ELR (cell line): ENCODE data around the gene ATF6B.
"Not testable (repeated sequence)": the region's sequence is repeated elsewhere in the genome, so short reads cannot be mapped to it uniquely, and the experiment has no call there.

Experiments
- DNase-seq: peaks from one replicate; pipeline ENCODE4 v3.0.0-alpha.2; 2015; ENCODE audit warnings: low read depth

The ATF6B gene

DNA sequence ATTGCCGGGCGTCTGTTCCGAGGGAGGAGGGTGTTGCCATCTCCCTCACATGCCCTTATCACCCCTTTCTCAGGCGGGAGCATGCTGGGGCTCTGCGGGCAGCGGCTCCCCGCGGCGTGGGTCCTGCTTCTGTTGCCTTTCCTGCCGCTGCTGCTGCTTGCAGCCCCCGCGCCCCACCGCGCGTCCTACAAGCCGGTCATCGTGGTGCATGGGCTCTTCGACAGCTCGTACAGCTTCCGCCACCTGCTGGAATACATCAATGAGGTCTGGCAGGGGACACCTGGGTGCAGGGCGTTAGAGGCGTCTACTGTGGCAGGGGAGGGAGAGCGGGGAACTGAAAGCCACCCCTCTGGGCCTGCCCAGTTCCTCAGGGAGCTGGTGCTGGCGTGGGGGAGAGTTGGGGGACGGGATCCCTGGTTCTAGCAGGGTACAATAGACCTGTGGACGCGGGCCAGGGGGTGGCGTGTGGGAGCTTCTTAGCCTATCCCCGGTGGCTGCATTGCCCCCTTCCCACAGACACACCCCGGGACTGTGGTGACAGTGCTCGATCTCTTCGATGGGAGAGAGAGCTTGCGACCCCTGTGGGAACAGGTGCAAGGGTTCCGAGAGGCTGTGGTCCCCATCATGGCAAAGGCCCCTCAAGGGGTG, 26.6 kb upstream of the ATF6B start:
- peak; percentile 80 for DNase-seq

DNA sequence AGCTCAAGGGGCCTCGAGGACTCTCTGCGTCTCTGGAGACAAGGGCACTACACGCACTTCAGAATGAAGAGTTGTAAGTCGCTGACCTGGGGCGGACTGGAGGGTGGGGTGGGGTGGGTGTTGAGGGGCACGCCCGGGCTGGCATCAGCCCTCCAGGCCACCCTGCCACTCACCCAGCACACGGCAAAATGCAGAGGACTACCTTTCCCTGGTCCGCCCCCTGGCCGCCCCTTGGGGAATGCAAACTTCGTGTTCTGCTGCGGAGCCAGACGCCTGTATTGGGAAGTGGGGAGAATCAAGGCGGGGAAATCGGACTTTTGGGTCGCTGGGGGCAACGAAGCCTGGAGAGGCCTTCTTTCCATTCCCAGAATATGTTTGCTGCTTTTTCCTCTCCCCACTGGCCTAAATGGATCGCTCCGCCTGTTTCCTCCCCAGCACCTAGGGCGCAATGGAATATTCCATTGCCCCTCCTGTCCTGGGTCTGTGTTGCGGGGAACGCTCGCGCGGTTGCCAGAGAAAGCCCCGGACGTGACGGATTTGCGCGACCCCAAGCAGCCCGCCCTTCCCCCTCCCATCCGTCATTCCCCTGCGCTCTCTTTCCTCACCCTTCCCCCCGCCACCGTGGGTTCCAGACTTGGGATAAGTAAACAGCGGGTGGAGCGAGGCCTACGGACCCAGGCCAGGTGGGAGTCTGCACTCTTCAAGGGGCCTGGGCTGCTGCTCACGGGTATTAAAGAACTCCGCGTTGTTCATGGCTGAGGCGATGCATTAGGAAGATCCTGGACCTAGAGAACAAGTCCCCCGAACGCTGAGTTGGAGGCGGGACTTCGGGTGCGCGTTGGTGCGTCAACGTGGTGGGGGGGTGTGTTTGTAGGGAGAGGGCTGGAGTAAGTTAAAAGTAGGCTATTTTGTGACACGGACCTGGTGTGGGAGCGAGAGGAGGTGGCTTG, 25.8 kb upstream of the ATF6B start, which contains the start of gene PPT2:
PPT2 (plus strand) TSS at position 578 of the 950 bp plus-strand sequence. CDS start 454 bp downstream, outside the sequence.
- DNase-seq: peak; percentile 94

DNA sequence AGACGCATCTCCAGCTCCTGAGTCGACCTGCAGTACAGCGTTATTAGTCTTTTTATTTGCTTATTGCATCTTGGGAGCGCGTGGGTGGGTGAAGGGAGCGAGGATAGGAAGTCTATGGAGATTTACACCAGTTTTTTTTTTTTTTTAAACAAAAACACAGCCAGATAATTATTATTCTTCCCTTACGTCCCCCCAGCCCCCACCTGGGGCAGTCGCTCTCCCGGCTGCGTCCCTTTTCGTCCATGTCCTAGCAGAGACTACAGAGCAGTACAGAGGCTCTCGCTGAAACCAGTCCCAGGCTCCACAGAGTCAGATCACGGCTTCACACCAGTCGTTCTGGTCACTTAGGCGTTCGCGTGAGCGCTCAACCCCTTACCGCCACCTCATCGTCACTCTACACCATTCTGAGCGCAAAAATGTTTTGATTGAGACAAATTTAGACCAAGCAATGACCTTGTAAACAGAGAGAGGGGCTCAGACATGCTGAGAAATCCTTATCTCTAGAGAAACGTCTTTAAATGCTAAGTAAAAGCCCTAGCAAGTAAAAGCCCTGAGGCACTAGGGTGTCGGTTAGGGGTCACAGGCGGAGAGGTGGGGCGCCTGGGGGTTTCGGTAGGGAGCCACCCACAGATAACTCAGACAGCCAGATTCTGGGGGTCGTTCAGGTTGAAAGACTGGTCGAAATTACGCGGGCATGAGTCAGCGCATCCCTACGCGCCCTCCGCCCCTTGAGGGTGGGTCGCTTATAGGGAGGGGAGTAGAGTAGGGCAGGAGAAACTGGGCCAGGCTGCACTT, 24.9 kb upstream of the ATF6B start:
- DNase-seq: peak; percentile 64

DNA sequence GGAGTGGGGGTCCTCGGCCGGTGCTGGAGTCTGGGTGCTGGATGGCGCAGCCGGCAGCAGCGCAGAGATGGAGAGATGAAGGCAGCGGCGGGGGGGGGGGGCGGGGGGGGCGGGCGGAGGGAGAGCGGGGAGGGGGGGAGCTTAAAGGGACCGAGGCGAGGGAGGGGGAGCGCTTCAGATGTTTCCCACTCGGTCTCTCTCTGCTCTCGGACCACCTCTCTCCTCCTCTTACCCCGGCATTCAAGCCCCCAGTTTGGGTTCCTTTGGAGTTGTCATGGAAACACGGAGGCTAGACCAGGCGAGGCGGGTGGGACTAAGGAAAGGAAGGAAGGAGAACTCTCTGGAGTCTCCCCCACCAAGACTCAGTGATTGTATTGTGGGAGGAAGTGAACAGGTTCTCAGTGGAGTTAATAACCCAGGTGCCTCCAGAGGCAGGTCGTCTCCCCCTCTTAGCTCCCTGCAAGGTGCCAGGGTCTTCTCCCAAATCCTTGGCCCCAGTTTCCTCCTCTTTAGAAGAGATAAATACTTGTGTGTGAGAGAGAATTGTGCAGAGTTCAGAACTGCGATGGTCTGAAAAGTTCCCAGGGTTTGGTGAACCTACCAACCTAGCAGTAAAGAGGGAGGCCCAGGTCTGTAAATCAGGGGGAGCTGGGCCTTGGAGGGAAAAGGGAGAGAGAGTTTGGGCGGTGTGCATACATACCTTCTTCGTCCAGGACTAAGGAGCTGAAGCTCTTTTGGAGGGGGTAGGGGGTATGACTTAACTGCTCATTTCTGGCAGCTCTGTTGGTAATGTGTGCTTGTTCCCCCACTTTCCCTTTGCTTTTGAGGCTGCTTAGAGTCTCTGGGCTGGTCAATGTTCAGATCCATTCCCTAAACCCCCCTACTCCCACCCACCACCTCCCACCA, 24.1 kb upstream of the ATF6B start, which contains the start of gene PRRT1:
PRRT1 (minus strand) TSS at position 77 of the 906 bp plus-strand sequence. CDS start 112 bp downstream, outside the sequence.
- peak; percentile 34 for DNase-seq

DNA sequence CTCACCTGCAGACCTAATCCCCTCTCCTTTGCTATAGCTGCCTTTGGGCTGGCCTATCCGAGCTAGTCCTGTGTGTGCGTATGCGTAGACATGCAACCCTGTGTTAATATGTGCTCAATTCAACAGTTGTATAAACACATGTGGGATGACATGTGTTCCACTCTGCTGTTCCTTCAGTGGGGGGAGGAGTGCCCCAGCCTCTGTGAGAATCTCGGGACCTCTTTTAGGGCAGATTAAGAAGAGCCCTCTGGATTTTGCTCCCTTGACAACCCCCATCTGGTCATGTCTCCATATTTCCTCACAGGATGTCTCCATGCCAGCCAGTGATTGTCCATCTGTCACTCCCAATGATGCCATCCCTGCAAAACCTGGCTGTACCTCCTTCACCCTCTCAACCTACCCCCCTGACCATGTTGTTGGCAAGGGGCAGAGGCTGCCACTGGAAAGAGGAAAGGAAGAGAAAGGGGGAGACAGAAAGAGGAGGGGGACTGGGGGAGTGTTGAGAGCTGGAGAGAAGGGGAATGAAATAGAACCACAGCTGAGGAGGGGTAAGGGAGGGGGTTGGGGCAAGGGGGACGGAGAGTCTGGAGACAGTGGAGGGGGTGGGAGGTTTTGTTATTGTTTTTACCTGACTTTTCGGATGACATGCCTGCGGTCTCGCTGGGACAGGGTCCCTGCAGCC, 23.3 kb upstream of the ATF6B start:
- DNase-seq: no peak

DNA sequence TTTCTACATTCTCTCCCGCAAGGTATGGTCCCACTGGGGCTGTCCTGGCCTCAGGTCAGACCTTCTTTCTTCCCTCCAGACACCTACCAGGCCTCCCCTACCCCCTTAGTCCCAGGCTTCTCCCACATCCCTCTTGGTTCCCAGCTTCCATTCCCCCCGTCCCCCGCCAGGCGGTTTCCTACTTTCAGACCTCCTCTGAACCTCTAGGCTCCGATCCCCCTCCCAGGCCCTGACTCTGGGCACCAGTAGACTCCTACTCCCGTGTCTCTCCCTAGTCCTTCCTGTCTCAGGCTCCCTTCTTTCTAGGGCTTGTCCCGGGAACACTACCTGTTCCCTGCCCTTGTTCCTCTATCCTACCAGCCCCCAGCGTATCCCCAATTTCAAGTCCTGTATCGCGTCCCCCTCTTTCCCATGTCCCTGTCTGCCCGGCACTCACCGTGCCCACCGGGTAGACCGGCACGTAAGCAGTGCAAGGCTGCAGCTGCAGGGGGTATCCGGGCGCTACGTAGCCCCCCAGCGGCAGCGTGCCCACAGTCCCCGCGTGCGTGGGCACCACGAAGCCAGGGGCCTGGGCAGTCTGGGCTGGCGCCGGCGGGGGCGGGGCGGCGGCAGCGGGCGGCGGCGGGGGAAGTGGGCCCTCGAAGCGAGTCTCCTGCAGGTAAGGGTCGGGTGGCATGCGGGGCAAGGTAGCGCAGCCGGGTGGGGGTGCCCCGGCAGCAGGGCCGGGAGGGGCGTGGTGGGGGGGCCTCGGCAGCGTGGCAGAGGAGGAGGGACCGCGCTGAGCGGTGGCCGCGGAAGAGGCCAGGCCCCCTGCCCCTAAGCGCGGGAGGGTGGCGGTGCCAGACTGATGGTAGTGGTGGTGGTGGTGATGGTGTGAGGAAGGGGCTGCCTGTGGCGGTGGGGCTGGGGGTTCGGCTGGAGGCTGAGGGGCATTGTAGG, 22.2 kb upstream of the ATF6B start:
- DNase-seq: no peak

DNA sequence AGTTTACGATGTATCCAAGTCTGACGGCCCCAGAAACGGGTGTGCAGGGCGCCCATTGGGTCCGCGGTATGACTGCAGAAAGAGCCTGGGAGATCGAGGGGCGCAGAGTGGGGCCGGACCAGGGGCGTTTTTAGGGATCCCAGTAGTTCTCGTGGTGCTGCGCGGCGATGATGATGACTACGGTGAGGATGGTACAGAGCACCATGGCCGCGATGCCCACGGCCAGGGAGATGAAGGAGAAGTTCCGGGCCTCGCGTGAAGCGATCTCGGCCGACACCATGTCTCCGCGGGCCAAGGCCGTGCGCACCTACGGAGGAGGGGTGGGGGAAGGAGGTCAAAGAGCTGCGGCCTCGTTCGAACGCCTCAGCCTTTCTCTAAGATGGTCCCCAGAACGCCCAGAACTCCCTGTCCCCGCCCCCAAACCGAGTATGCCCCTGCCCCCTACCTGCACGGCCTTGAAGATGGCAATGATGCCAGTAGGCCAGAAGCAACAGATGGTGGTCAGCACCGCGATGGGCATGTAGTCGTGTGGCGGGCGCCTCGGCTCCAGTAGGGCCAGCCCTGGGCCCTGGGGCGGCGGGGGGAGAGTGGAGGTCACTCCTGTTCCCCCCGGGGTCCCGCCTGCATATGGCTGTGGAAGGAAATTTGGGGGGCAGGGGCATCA, 21.2 kb upstream of the ATF6B start:
- no peak for DNase-seq

DNA sequence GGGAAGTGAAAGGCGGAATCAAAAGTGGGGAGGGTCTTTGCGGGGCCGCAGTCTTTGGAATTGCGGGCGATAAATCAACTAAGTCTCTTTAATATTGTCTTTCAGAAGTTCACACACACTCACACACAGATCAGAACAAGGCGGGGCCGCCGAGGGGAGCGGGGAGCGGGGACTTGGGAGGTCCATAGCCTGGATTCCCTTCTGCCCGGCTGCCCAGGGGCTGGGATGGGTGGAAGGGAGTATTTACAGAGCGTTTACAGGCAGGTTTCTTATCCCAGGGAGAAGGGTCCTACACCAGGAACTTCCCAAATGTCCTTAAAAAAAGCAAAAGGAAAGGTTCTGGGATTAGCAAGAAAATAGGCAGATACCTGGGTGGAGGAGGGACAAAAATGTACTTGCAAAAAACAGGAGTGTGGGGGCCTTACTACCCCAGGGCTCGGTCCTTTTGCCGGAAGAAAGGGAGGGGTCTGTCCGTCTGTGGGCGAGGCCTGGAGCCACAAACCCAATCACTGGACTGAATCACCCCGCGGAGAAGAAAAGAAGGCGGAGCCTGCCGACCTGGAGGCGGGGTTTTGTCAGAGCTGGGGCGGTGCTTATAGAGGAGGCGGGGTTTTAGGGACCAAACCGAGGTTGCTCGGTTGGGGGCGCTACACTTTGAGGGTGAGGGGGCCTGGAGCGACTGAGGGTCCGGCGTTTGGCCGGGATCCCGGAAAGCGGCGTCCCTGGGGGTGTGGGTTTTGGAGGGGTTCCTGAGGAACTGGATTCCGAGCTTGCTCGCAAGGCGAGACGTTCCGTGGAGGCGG, 20.4 kb upstream of the ATF6B start:
- no peak for DNase-seq

DNA sequence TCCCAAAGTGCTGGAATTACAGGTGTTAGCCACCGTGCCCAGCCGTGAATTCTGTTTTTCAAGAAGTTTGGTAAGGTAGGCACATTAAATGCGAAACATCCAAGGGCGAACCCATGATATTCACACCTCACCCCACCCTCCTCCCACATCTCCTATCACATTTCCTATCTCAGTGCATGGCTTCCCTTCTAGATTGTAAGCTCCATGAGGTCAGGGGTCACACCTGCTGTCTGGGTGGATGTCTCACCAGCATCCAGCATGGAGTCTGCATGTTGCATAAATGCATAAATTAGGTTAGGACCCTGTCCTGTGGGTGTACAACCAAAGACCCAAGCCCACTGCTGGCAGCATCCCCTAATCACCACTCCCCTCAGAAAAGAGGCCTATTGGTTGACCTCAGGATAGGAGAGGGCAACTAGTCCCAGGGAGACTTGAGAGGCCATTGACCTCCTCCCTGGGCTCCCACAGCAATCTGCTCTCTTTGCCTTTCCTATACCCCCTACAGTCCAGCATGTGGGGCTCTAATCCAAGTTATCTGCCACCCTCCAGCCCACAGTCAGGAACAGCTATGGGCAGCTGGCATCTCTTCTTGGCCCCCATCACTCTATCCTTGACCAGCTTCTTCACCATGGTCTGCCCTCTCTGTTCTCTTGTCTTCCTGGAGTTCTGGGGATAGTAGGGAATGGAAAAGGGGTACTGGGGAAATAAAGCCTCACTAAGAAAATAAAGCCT, 19.5 kb upstream of the ATF6B start:
- DNase-seq: no peak

DNA sequence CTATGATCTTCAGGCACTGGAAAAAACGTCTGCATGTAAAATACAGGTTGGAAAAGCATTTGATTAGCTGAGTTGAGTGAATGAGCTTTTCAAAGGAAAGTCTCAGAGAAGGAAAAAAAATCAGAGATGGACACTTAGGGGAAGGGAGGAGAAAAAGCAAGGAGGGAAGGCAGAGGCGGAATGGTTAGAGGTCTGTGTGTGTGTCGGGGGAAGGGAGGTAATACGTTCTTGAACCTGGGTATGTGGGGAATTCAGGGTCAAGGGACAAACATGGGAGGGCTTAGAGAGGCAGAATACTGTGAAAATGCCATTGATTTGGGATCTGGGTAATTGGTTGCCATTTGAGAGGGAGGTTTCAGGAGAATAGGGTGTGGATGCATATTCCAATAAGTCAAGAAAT, 18.6 kb upstream of the ATF6B start:
- no peak for DNase-seq

DNA sequence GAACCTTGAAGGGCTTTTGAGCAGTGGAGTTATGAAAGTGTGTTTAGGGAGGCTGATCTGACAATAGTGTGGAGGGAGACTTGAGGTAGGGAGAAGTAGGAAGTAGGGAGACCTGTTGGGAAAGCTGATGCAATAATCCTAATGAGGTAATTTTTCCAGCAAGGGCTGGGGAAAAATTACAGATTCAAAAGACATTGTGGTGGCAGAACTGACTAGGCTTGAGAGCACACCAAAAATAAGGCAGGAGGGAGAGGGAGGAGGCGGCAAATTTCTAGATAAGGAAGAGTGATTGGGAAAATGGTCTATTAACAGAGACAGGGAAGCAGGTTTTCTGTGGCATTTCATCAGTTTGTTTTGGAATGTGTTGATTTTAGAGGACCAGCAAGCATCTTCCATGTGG, 18.2 kb upstream of the ATF6B start:
- no peak for DNase-seq

DNA sequence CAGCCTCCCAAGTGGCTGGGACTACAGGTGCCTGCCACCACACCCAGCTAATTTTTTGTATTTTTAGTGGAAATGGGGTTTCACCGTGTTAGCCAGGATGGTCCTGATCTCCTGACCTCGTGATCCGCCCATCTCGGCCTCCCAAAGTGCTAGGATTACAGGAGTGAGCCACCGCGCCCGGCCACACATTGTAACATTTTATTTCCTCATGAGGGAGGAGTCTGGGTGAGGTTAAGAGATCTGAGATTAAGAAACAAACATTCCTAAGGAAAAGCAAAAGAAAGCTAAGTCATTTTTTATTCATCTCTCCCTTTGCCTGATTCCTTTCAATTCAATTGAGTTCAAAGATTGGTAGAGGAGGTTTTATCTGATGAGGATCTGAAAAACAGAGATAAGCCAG, 16.2 kb upstream of the ATF6B start:
- not testable (repeated sequence) for DNase-seq

DNA sequence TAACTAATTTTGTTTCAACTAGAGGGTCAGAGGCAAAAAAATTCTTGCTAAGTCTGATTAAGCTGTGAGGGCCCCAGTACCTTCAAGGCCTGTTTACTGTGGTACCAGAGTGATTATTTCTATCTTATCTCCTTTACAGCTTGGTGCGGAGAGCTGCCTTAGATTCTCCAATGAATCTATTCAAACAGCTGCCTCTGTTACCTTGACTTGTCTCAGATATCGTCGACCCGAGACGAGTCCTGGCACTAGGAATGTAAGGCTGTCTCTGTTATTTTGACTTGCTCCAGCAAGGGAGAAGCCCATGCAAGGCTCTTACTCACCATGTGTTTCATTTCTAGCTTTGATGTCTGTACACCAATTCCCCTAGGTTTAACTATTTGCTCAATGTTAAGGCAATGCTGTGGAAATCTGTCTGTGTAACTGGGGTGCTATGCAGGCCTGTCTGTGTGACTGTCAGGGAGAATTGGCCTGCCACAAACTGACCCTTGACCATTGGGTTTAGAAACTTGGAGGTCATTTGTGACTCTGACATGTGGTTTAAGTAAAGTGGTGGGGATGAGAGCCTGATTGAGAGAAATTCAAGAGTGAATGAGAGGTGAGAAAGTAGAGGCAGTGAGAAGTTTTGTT, 12.5 kb upstream of the ATF6B start:
- no peak for DNase-seq

DNA sequence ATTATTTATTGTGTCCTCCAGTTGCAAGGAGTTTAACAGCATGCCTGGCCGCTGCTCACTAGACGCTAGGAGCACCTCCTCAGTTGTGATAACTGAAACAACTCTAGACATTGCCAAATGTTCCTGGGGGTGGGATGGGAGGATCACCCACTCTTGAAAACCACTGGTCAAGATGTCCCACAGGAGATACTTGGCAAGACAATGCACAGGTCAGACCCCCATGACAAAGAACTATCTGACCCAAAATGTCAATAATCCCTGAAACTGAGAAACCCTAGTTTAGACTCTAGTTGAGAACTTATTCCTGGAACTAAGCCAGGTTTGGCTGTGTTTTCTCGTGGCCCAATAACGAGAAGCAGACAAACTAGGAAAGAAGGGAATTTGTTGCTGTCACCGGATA, 11.5 kb upstream of the ATF6B start:
- DNase-seq: no peak

DNA sequence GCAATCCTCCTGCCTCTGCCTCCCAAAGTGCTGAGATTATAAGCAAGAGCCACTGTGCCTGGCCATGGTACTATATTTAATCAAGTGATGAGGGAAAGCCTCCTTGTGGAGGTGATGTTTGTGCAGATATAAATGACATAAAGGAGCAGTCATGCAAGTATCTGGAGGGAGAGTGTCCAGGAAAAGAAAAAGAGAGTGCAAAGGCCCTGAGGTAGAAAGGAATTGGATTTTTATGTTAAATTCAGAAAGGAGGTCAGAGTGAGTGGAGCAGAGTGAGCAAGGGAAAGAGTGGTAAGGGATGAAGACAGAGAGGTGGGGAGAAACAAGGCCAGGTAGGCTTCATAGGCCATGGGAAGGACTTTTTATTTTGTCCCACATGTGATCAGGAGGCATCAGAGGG, 9.4 kb upstream of the ATF6B start:
- no peak for DNase-seq

DNA sequence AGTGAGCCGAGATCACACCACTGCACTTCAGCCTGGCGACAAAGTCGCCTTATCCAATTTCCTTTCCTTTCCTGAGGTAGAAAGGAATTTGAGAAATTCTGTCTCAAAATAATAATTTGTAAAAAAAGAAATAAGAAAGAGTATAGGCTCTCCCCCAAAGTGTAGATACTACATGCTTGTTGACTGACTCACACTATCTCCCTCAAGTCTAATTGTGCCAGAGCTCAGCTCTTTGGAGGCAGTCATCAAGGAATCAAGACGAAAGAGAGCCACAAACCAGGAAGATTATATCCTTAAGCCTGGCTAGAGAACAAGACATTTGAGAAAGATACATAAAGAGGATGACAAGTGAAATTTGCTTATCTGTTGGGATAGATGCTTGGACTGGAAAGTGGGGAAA, 5.7 kb upstream of the ATF6B start:
- DNase-seq: peak; percentile 54

DNA sequence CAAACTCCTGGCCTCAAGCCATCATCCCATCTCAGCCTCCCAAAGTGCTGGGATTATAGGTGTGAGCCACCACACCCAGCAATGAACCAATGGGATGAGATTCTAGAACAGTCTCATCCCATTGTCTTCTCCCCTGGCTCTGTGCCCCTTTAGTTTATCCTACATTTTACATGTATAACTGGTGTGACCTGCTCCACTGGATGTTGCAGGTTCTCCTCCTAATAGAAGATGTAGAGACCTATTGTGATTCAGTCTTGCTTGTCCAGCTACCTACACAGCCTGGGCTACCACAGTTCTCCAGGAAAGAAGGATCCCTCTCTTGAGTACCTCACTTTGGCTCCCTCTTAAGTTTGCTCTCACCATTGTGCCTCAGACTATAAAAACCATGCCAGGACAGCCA, 4.1 kb upstream of the ATF6B start:
- no peak for DNase-seq
